Epithelial cell of esophagus (primary cell): ENCODE data around the gene TMEM132C.

Source experiments
- DNase-seq: peaks from one replicate; pipeline ENCODE4 v3.0.0; 2010; ENCODE audit warnings: low read depth
- H3K4me3 ChIP-seq: 2 replicates; pipeline ENCODE4 v1.5.1; 2011; ENCODE audit warnings: mild to moderate bottlenecking, low read length, control low read depth
- CTCF ChIP-seq: IDR thresholded peaks from 2 replicates; pipeline ENCODE4 v1.5.1; 2011; ENCODE audit warnings: low read depth, mild to moderate bottlenecking, low read length, control low read depth, inconsistent platforms; ENCODE audit not compliant: insufficient read depth; ENCODE audit errors: missing control alignments

Gene TMEM132C

GRCh38 chr12:128578045-128578444 is 311.1 kb downstream of the TMEM132C start:
- no peak overlapping the region for H3K4me3 ChIP-seq
- DNase-seq = no peak
- no peak for TF ChIP-seq CTCF

DNA sequence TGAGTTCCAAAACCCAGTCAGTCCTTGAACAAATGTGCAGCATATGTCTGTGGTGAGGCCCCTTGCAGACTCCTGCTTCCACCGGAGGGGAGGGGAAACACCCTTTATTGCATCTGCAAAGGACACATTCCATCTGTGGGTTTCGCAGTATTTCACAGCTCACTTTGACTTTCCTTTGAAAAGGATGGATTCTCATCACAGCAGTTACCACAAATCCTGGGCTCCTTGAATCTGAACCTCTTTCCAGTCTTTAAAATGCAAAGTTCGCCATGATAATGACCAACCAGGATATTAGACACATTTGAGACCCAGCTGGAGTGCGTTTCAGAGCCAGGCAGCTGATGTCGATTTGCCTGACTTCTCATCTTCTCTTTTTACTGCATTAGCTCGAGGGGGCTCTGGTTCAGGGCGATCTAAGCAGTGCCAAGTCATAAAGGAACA is 314.4 kb downstream of the TMEM132C start:
- H3K4me3 ChIP-seq = no peak overlapping the region
- TF ChIP-seq CTCF = no peak
- DNase-seq = no peak

DNA sequence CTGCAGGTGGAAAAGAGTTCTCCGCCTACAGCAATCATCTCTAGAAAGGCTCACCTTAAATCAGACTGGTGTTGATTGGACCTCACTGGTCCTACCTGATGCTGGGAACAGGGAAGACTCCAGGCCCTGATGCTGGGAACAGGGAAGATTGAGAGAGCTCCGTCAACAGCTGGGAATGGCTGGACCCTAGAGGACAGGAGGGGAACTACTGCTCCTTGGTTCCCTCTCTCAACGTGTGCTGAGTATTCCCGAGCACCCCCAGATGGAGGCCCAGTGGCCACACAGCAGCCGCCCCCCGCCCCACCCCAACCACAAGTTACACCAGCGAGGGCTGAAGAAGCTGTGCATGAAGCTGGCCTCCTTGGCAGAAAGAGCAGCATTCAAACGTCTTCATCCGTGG is 316.5 kb downstream of the TMEM132C start:
- no peak overlapping the region for H3K4me3 ChIP-seq
- no peak for DNase-seq
- no peak for TF ChIP-seq CTCF

DNA sequence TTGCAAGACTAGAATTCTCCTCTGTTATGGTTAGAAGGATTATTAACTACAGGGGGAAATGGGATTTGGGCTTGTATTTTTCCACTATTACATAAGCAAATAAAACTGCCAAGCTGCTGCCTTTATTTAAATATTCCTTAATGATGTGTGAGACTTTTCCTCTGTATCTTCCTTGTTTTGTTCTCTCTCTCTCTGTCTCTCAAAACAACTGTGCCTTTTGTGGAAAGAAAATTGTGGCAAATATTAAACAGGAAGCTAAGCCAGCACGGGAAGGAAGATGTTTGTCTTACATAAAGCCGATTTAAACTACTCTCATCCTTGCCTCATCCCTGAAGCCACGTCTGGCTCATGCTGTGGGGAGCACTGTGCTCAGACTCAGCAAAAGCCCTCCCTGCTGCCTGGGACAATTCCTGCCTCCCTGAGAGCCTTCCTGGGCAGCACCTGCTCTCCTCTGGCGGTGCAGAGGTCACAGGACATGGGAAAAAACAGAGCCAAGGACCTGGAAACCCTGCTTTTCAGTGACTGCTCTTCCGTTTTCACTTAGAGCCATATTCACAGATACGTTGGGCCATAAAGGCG is 319.6 kb downstream of the TMEM132C start:
- no peak for TF ChIP-seq CTCF
- DNase-seq = no peak
- no peak overlapping the region for H3K4me3 ChIP-seq

- TF ChIP-seq CTCF = no peak
- peak; percentile 0 for DNase-seq
- H3K4me3 ChIP-seq = no peak overlapping the region
Measured at GRCh38 chr12:128587918-128588317, 320.9 kb downstream of the TMEM132C start.

GRCh38 chr12:128592220-128592744 is 325.3 kb downstream of the TMEM132C start:
- no peak for DNase-seq
- H3K4me3 ChIP-seq = no peak overlapping the region
- no peak for TF ChIP-seq CTCF

DNA sequence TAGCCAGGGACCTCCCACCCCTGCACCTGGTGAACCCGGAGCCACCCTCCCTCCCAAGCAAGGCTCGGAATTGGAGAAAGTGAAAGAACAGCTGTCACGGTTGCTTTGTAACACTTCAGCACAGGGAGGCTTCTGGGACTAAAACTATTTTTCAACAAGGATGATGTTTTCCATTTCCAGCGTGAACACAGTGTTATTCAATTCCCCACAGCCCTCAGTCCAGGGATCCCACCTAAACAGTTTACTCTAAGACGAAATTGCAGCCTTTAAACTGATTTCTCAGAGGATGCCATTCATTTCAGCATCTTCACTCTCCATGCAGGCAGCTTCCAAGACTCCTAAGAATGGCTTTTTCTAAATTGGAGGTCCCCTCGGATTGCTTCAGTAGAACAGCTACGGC is 327.6 kb downstream of the TMEM132C start:
- DNase-seq = no peak
- no peak overlapping the region for H3K4me3 ChIP-seq
- TF ChIP-seq CTCF = no peak
